ENCODE measurements around the gene PSME3IP1.

The PSME3IP1 gene

GRCh38 chr16:57143149-57143921, 42.5 kb downstream of the PSME3IP1 start:
- DNase-seq = no peak

- no peak for DNase-seq
These were observed 43.8 kb downstream of the PSME3IP1 start for GRCh38 chr16:57141822-57142631.

GRCh38 chr16:57140931-57141668, 44.7 kb downstream of the PSME3IP1 start:
- DNase-seq = no peak

- no peak for DNase-seq
These were observed 47.4 kb downstream of the PSME3IP1 start for GRCh38 chr16:57138281-57138935.

GRCh38 chr16:57137566-57138273, 48.1 kb downstream of the PSME3IP1 start:
- DNase-seq = no peak

GRCh38 chr16:57137043-57137442, 48.8 kb downstream of the PSME3IP1 start:
- DNase-seq = no peak

- no peak for DNase-seq
These were observed 50.9 kb downstream of the PSME3IP1 start for GRCh38 chr16:57134982-57135381.

GRCh38 chr16:57133886-57134285, 52.0 kb downstream of the PSME3IP1 start:
- DNase-seq = no peak

- no peak for DNase-seq
These were observed 52.8 kb downstream of the PSME3IP1 start for GRCh38 chr16:57133031-57133430.

GRCh38 chr16:57132470-57132869, 53.4 kb downstream of the PSME3IP1 start:
- no peak for DNase-seq

GRCh38 chr16:57131351-57131970, 54.4 kb downstream of the PSME3IP1 start:
- no peak for DNase-seq

GRCh38 chr16:57130950-57131321, 54.9 kb downstream of the PSME3IP1 start:
- DNase-seq = no peak

- no peak for DNase-seq
These were observed 57.0 kb downstream of the PSME3IP1 start for GRCh38 chr16:57128771-57129389.

- DNase-seq = no peak
These were observed 58.0 kb downstream of the PSME3IP1 start for GRCh38 chr16:57127836-57128235.

GRCh38 chr16:57127037-57127763, 58.6 kb downstream of the PSME3IP1 start:
- DNase-seq = no peak

GRCh38 chr16:57126411-57126810, 59.4 kb downstream of the PSME3IP1 start:
- DNase-seq = no peak

- DNase-seq = no peak
These were observed 59.9 kb downstream of the PSME3IP1 start for GRCh38 chr16:57125969-57126368.

- no peak for DNase-seq
These were observed 60.5 kb downstream of the PSME3IP1 start for GRCh38 chr16:57125376-57125775.

- no peak for DNase-seq
These were observed 61.7 kb downstream of the PSME3IP1 start for GRCh38 chr16:57123974-57124674.
